ENCODE data around the gene AKAP14. TPM values are rescaled to one million over a fixed set of nuclear protein-coding genes. Genes with fewer than 3 reads are reported as not detected.
A peak's percentile ranks its signal among the peaks of the same experiment; 100 is the strongest.

Gene AKAP14
- total and polyA plus RNA-seq, 11 donors: not detected

DNA sequence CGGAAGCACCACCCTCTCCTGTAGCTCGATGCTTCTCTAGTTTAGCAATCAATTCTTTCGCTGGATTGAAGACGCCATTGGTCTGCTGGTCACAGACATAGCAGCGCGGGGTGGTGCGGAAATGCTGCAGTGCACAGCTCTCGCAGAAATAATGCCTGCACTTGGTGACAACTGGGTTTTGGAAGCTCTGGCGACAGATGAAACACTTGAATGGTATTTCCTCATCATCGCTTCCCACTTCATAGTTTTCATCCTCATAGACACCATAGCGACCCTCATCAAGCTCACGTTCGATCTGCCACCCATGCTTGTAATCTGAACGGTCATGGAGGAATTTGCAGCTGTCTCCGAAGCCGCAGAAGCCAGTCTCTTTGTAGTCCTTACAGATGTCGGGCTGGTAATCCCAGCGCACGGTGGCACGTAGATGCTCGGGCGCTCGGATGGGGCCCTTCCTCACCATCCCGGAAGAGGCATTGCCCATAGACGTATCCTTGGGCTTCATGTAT lies 25.0 kb upstream of the AKAP14 start:
- TF ChIP-seq CTCF (IDR thresholded peaks at IDR 0.05) (no peak), POLR2A (IDR thresholded peaks at IDR 0.05) (no peak)
- H3K4me1 ChIP-seq: peaks cover 0 to 26% (median 3%) of the 10 kb centered on the region in 12 donors
- no peaks in the 10 kb centered on the region for H3K27me3 ChIP-seq
- DNase-seq (no peak), ATAC-seq (peak; percentile 8 to 41 (median 30))
- intact Hi-C loops (cut with DNase I): loop anchor here in 4 of 10 donors (1.0 to 10.0 kb wide), 3 partner anchors 17 to 78 kb away; partner anchors contain the start of genes NKAP (in 2 of the 4) and RPL39 (in 1 of the 4)
- no peaks in the 10 kb centered on the region for H3K9me3 ChIP-seq
- H3K4me3 ChIP-seq: peak overlapping the region; percentile 41 to 97 (median 74)
- WGBS, 4 donors: 0 to 46% (median 21%) methylated on average over 25 of the region's 25 CpGs
- peaks cover 0 to 18% (median 7%) of the 10 kb centered on the region in 9 donors for H3K36me3 ChIP-seq
- H3K27ac ChIP-seq: peak overlapping the region; percentile 88 to 99 (median 92)

GRCh38 chrX:119871245-119871598 lies 24.5 kb upstream of the AKAP14 start:
- Histone ChIP-seq H3K27ac (peak overlapping the region; percentile 88 to 99 (median 92)), H3K4me3 (peak overlapping the region; percentile 41 to 97 (median 74)), H3K36me3 (peaks cover 0 to 24% (median 12%) of the 10 kb centered on the region in 9 donors), H3K27me3 (no peaks in the 10 kb centered on the region), H3K9me3 (no peaks in the 10 kb centered on the region), H3K4me1 (peaks cover 0 to 26% (median 3%) of the 10 kb centered on the region in 12 donors)
- DNase-seq (peak in 2 of 5 donors; percentile 17 to 35), ATAC-seq (peak; percentile 37 to 56 (median 48))
- intact Hi-C loops (cut with DNase I): loop anchor here in 4 of 10 donors (1.0 to 10.0 kb wide), 3 partner anchors 18 to 79 kb away; partner anchors contain the start of genes NKAP (in 2 of the 4) and RPL39 (in 1 of the 4)
- WGBS, 4 donors: 0 to 41% (median 18%) methylated on average over 26 of the region's 26 CpGs
- TF ChIP-seq POLR2A (IDR thresholded peaks at IDR 0.05) (no peak), CTCF (IDR thresholded peaks at IDR 0.05) (no peak)

DNA sequence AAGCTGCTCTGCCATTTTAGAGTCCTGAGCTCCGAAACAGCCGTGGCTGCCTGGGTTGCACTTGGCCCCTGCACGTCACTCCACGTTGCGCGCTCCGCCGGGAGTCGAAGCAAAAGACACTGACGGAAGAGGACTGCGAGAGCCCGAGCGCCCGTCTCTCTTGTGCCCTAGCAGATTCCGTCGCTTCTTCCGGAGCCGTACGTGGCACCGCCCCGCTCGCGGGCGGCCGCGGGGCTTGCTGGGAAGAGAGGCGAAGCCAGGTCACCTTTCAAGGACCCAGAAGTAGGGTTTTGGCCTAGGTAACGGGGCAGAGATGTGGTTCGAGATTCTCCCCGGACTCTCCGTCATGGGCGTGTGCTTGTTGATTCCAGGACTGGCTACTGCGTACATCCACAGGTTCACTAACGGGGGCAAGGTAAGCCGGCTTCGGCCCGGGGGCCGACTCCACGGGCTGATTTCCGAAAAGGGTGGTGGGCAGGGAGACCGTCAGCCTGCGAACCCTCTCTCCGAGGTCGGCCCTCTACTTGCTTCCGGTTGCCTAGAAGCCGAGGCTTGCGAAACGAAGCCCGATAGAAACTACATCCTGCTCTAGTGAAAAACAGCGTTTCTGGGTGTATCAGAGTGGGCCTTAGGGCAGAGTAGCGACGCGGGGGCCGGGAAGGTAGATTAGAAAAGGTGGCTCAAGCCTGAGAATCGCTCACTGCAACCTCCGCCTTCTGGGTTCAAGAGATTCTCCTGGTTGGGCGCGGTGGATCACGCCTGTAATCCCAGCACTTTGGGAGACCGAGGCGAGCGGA lies 23.9 kb upstream of the AKAP14 start, which contains the start of the genes NDUFA1 and RNF113A:
TSS of gene NDUFA1 (plus strand) at position 234 of the 797 bp plus-strand sequence. CDS start at position 314, 80 bp downstream.
TSS of gene RNF113A (minus strand) at position 135 of the 797 bp plus-strand sequence. CDS start at position 15, 120 bp downstream.
- peak in 1 of 2 donors; percentile 41 for TF ChIP-seq POLR2A (IDR thresholded peaks at IDR 0.05)
- TF ChIP-seq CTCF (IDR thresholded peaks at IDR 0.05): no peak
- peak; percentile 97 to 98 (median 98) for ATAC-seq
- intact Hi-C loops (cut with DNase I): loop anchor here in 4 of 10 donors (1.0 to 10.0 kb wide), 3 partner anchors 18 to 79 kb away; partner anchors contain the start of genes NKAP (in 2 of the 4) and RPL39 (in 1 of the 4)
- peak; percentile 82 to 90 (median 88) for DNase-seq
- H3K27me3 ChIP-seq: no peaks in the 10 kb centered on the region
- 0 to 51% (median 23%) methylated on average over 52 to 62 of the region's 62 CpGs for WGBS, 4 donors
- H3K36me3 ChIP-seq: peaks cover 0 to 29% (median 17%) of the 10 kb centered on the region in 9 donors
- no peaks in the 10 kb centered on the region for H3K9me3 ChIP-seq
- H3K4me1 ChIP-seq: peaks cover 0 to 26% (median 3%) of the 10 kb centered on the region in 12 donors
- H3K4me3 ChIP-seq: peak within 1 kb of the TSS; percentile 41 to 97 (median 74)
- peak within 1 kb of the TSS; percentile 88 to 99 (median 92) for H3K27ac ChIP-seq
